ENCODE results near the gene FOSL2. TPM values are rescaled to one million over a fixed set of nuclear protein-coding genes. Genes with fewer than 3 reads are reported as not detected.

Gene FOSL2
- total RNA-seq, 1 experiment from 2014 or later, result 44.8 TPM

DNA sequence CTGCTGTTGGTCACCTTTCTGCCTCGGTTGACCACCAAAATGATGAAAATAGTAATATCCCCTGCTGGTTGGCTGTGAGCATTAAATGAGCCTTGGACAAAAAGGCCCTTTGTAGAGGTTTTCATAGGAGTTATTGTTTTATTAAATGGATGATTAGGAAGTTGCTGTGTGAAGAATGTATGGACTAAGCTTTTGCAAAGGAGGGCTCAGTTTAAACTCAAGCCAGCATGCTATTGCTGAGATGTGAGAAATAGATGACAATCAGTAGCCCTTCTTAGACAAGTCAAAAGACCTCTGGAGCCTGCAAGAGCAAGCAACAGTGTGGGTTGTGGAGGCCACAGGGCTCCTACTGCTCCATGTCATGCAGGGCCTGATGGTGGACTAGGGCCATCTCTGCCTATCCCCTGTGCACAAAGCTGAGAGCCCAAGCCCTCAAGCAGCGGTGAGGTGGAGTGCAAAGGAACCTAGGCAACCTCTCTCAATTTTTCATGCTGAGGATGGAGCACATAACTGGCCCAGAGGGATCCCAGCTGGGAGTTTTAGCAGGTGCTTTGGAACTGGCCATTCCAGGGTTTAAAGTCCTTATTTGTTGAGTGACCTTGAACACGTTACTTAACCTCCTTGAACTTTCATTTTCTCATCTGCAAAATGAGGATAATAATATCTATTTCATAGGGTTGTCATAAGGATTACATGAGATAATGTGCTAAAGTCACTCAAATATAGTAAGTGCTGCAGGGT lies 37.1 kb downstream of the FOSL2 start:
- POLR2A ChIA-PET, result no interaction called here
- CTCF ChIA-PET, result no interaction called here
- H2AFZ ChIP-seq (ENCODE audit: low read depth, low read length, poor library complexity, severe bottlenecking), result no peak overlapping the region
- H4K20me1 ChIP-seq (ENCODE audit: insufficient read depth), result no peaks in the 10 kb centered on the region
- H3K36me3 ChIP-seq (ENCODE audit: control insufficient read depth in 1 of 2, insufficient read depth in 2 of 2, low read length in 2 of 2), result no peaks in the 10 kb centered on the region
- no peak overlapping the region for H3K4me3 ChIP-seq (replicated peaks in 1 of 2; ENCODE audit: low read depth in 1 of 2, low read length in 2 of 2)
- no peak for ATAC-seq
- H3K4me1 ChIP-seq (ENCODE audit: control insufficient read depth in 1 of 2, insufficient read depth in 2 of 2, low read length in 2 of 2), result 0 out of 4 replicates have a peak, but pooled peaks cover 0 to 3% of the 10 kb centered on the region in 2 experiments
- TF ChIP-seq ZFX (IDR thresholded peaks at IDR 0.05), result no peak
- no peak for TF ChIP-seq CBX3 (IDR thresholded peaks at IDR 0.05; ENCODE audit: low read depth)
- TF ChIP-seq, protein P1, sequence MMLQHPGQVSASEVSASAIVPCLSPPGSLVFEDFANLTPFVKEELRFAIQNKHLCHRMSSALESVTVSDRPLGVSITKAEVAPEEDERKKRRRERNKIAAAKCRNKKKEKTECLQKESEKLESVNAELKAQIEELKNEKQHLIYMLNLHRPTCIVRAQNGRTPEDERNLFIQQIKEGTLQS (IDR thresholded peaks at IDR 0.05), result no peak
- no peak for TF ChIP-seq RAD21 (IDR thresholded peaks at IDR 0.05; ENCODE audit: low read depth)
- no peak for TF ChIP-seq SRF (IDR thresholded peaks at IDR 0.05; ENCODE audit: low read depth)
- no peak for TF ChIP-seq POLR2A (IDR thresholded peaks at IDR 0.05; ENCODE audit: borderline replicate concordance, extremely low read depth, insufficient read depth, insufficient read length)
- no peak for TF ChIP-seq EGR1 (IDR thresholded peaks at IDR 0.05; ENCODE audit: low read depth)
- DNase-seq (ENCODE audit: low read depth, low spot score), result no peak
- intact Hi-C loops (cut with micrococcal nuclease), result no loop called here
- RAD21 ChIA-PET (ENCODE audit: low non-redundant PET in 1 of 2, low total read pairs in 2 of 2, uncharacterized antibody in 2 of 2, unreplicated experiment in 2 of 2), result no interaction called here
- no peak overlapping the region for H3K9ac ChIP-seq (ENCODE audit: low read length)
- no peak overlapping the region for H3K27ac ChIP-seq (ENCODE audit: low read depth, low read length)
- H3K79me2 ChIP-seq (ENCODE audit: insufficient read depth, low read length), result no peaks in the 10 kb centered on the region
- no peaks in the 10 kb centered on the region; a peak in 1 of 4 replicates for H3K9me3 ChIP-seq (ENCODE audit: control insufficient read depth in 1 of 2, insufficient read depth in 1 of 2, low read depth in 1 of 2, low read length in 2 of 2)
- no TSS peak for BruUV-seq (replicated peaks)
- H3K4me2 ChIP-seq (ENCODE audit: low read length), result no peak overlapping the region
- H3K27me3 ChIP-seq (ENCODE audit: insufficient read depth, low read length), result no peaks in the 10 kb centered on the region
- H3K9me2 ChIP-seq (ENCODE audit: insufficient read depth), result no peaks in the 10 kb centered on the region

DNA sequence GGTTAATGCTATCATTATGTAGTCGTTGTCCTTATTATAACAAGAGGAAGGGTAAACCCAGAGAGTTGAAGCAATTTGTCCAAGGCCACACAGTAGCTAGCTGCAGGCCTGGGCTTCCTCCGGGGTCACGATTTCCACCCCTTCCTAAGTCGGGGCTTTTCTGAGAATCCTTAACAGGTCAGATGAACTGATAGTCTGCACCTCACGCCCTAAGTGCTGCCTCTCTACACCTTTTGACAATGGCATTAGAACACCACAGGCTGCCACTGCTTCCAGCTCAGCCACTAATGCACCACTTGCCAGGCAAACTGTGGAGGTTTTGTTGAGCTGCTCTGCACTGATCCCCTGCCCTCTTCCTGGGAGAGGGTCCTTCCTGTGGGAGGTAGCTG lies 37.7 kb downstream of the FOSL2 start:
- ChIA-PET POLR2A (no interaction called here), RAD21 (ENCODE audit: low non-redundant PET in 1 of 2, low total read pairs in 2 of 2, uncharacterized antibody in 2 of 2, unreplicated experiment in 2 of 2) (no interaction called here), CTCF (no interaction called here)
- Histone ChIP-seq H3K9me2 (ENCODE audit: insufficient read depth) (no peaks in the 10 kb centered on the region), H3K79me2 (ENCODE audit: insufficient read depth, low read length) (no peaks in the 10 kb centered on the region), H3K9me3 (ENCODE audit: control insufficient read depth in 1 of 2, insufficient read depth in 1 of 2, low read depth in 1 of 2, low read length in 2 of 2) (no peaks in the 10 kb centered on the region; a peak in 1 of 4 replicates), H3K27me3 (ENCODE audit: insufficient read depth, low read length) (no peaks in the 10 kb centered on the region), H3K9ac (ENCODE audit: low read length) (no peak overlapping the region), H3K27ac (ENCODE audit: low read depth, low read length) (no peak overlapping the region), H3K4me3 (replicated peaks in 1 of 2; ENCODE audit: low read depth in 1 of 2, low read length in 2 of 2) (no peak overlapping the region), H3K4me2 (ENCODE audit: low read length) (no peak overlapping the region), H3K36me3 (ENCODE audit: control insufficient read depth in 1 of 2, insufficient read depth in 2 of 2, low read length in 2 of 2) (no peaks in the 10 kb centered on the region), H3K4me1 (ENCODE audit: control insufficient read depth in 1 of 2, insufficient read depth in 2 of 2, low read length in 2 of 2) (0 out of 4 replicates have a peak, but pooled peaks cover 0 to 3% of the 10 kb centered on the region in 2 experiments), H4K20me1 (ENCODE audit: insufficient read depth) (no peaks in the 10 kb centered on the region), H2AFZ (ENCODE audit: low read depth, low read length, poor library complexity, severe bottlenecking) (no peak overlapping the region)
- BruUV-seq (replicated peaks), result no TSS peak
- intact Hi-C loops (cut with micrococcal nuclease), result no loop called here
- DNase-seq (ENCODE audit: low read depth, low spot score) (no peak), ATAC-seq (no peak)
- TF ChIP-seq RAD21 (IDR thresholded peaks at IDR 0.05; ENCODE audit: low read depth), result no peak
- no peak for TF ChIP-seq SRF (IDR thresholded peaks at IDR 0.05; ENCODE audit: low read depth)
- TF ChIP-seq TCF7L2 (IDR thresholded peaks at IDR 0.05; ENCODE audit: borderline replicate concordance, extremely low read depth, insufficient read depth, insufficient read length), result no peak
- TF ChIP-seq SP1 (IDR thresholded peaks at IDR 0.05; ENCODE audit: low read depth), result no peak
- TF ChIP-seq EZH2phosphoT487 (IDR thresholded peaks at IDR 0.05; ENCODE audit: borderline replicate concordance), result no peak
- no peak for TF ChIP-seq POLR2AphosphoS5 (IDR thresholded peaks at IDR 0.05; ENCODE audit: low read depth, low read length)
- TF ChIP-seq, protein P2, sequence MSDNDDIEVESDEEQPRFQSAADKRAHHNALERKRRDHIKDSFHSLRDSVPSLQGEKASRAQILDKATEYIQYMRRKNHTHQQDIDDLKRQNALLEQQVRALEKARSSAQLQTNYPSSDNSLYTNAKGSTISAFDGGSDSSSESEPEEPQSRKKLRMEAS (IDR thresholded peaks at IDR 0.05), result no peak
- no peak for TF ChIP-seq EGR1 (IDR thresholded peaks at IDR 0.05; ENCODE audit: low read depth)
- TF ChIP-seq JUND (IDR thresholded peaks at IDR 0.05), result no peak
- TF ChIP-seq SIN3A (IDR thresholded peaks at IDR 0.05; ENCODE audit: low read depth), result no peak

Data from HCT116 (cell line).